Measurements from ENCODE around the gene ACTR2.
"Not testable (repeated sequence)": the region's sequence is repeated elsewhere in the genome, so short reads cannot be mapped to it uniquely, and the experiment has no call there.

Gene ACTR2

GRCh38 chr2:65227456-65228262 is at the start of gene ACTR2:
Gene ACTR2, plus strand, starts transcription at chr2:65227831. Its CDS starts 79 bp downstream, at chr2:65227910.
- peak; percentile 97 for DNase-seq

- no peak for DNase-seq
Measured at GRCh38 chr2:65182570-65182969, 45.1 kb upstream of the ACTR2 start.

- DNase-seq, result not testable (repeated sequence)
Measured at GRCh38 chr2:65183406-65183805, 44.2 kb upstream of the ACTR2 start.

GRCh38 chr2:65185012-65185411 is 42.6 kb upstream of the ACTR2 start:
- no peak for DNase-seq

- DNase-seq, result no peak
Measured at GRCh38 chr2:65186093-65186868, 41.4 kb upstream of the ACTR2 start.

GRCh38 chr2:65186872-65187851 is 40.5 kb upstream of the ACTR2 start:
- peak; percentile 70 for DNase-seq

- no peak for DNase-seq
Measured at GRCh38 chr2:65193446-65193845, 34.2 kb upstream of the ACTR2 start.

GRCh38 chr2:65198737-65199136 is 28.9 kb upstream of the ACTR2 start:
- no peak for DNase-seq

GRCh38 chr2:65199166-65199565 is 28.5 kb upstream of the ACTR2 start:
- no peak for DNase-seq

- no peak for DNase-seq
Measured at GRCh38 chr2:65199891-65200290, 27.7 kb upstream of the ACTR2 start.

GRCh38 chr2:65204461-65205210 is 23.0 kb upstream of the ACTR2 start:
- peak; percentile 18 for DNase-seq

- no peak for DNase-seq
Measured at GRCh38 chr2:65212115-65212514, 15.5 kb upstream of the ACTR2 start.

GRCh38 chr2:65212619-65213018 is 15.0 kb upstream of the ACTR2 start:
- DNase-seq, result no peak

GRCh38 chr2:65213035-65213434 is 14.6 kb upstream of the ACTR2 start:
- DNase-seq, result no peak

- no peak for DNase-seq
Measured at GRCh38 chr2:65214361-65214760, 13.3 kb upstream of the ACTR2 start.

- no peak for DNase-seq
Measured at GRCh38 chr2:65214843-65215242, 12.8 kb upstream of the ACTR2 start.

- DNase-seq, result no peak
Measured at GRCh38 chr2:65215946-65216345, 11.7 kb upstream of the ACTR2 start.

- DNase-seq, result peak; percentile 20
Measured at GRCh38 chr2:65220432-65221131, 7.0 kb upstream of the ACTR2 start.

- DNase-seq, result not testable (repeated sequence)
Measured at GRCh38 chr2:65221275-65221674, 6.4 kb upstream of the ACTR2 start.

GRCh38 chr2:65227020-65227455 is 593 bp upstream of the ACTR2 start:
- no peak for DNase-seq

- DNase-seq, result peak; percentile 54
Measured at GRCh38 chr2:65228263-65228750, 676 bp downstream of the ACTR2 start.
